Transverse colon (tissue), 4 donors: Measurements from ENCODE around the gene APLP2. TPM values are rescaled to one million over a fixed set of nuclear protein-coding genes. Genes with fewer than 3 reads are reported as not detected.

Source experiments
- DNase-seq: peaks from one replicate; pipeline ENCODE4 v3.0.0-alpha.2; 2019
- H3K27ac ChIP-seq, 4 donors: fragments of 200-600 bp; sonication (generic); 2 replicates each; pipeline ENCODE4 v1.5.1; 2016 to 2018; ENCODE audit warnings: inconsistent platforms in 4 of 4
- H3K27me3 ChIP-seq: fragments of 200-600 bp; sonication (generic); 2 replicates; pipeline ENCODE4 v1.5.1; 2017; ENCODE audit warnings: inconsistent platforms
- H3K36me3 ChIP-seq, 4 donors: fragments of 200-600 bp; sonication (generic); 2 replicates each; pipeline ENCODE4 v1.5.1; 2017 to 2019; ENCODE audit warnings: inconsistent platforms in 4 of 4
- H3K4me1 ChIP-seq, 4 donors: fragments of 200-600 bp; sonication (generic); 2 replicates each; pipeline ENCODE4 v1.5.1; 2017 to 2020; ENCODE audit warnings: inconsistent platforms in 4 of 4
- H3K4me3 ChIP-seq, 4 donors: fragments of 200-600 bp; sonication (generic); 1 replicate in 1 of 4; 2 replicates in 3 of 4; pipeline versions ENCODE4 v1.5.1 to v1.6.1; 2017 to 2019; ENCODE audit warnings: inconsistent platforms in 4 of 4
- H3K9me3 ChIP-seq, 2 donors: fragments of 200-600 bp; sonication (generic); 2 replicates each; pipeline ENCODE4 v1.5.1; 2017 to 2019; ENCODE audit warnings: inconsistent platforms in 2 of 2
- CTCF ChIP-seq, 5 experiments: fragments of 200-600 bp in 3 of 5; fragments of 450-650 bp in 2 of 5; sonication (generic) in 3 of 5; IDR thresholded peaks; 1 replicate in 2 of 5; 2 replicates in 3 of 5; pipeline ENCODE4 v1.5.1; 2016 to 2017; ENCODE audit warnings: antibody characterized with exemption in 5 of 5, inconsistent platforms in 3 of 5, mild to moderate bottlenecking in 2 of 5, moderate library complexity in 1 of 5
- EP300 ChIP-seq: sonication (generic); formaldehyde crosslinking; IDR thresholded peaks from one replicate; pipeline ENCODE4 v1.6.1; 2017; ENCODE audit warnings: antibody characterized with exemption, low read depth
- POLR2A ChIP-seq: fragments of 450-650 bp; IDR thresholded peaks from one replicate; pipeline ENCODE4 v1.6.1; 2016; ENCODE audit warnings: antibody characterized with exemption, mild to moderate bottlenecking, moderate library complexity
- POLR2AphosphoS5 ChIP-seq, 3 donors: sonication (generic); formaldehyde crosslinking; IDR thresholded peaks; one replicate each; pipeline ENCODE4 v1.6.1; 2016; ENCODE audit warnings: antibody characterized with exemption in 3 of 3
- WGBS, 2 donors: methylation state at CpG; one replicate each; pipeline ENCODE4 v1.1.5; 2018; ENCODE audit warnings: low coverage in 1 of 2; 5-methylcytosine and 5-hydroxymethylcytosine counted together
- in situ Hi-C, 4 donors: fragments of 200-750 bp; cut with MboI; loops; one replicate each; pipeline versions ENCODE4 v1.15.0 to v1.15.1; 2017; ENCODE audit warnings: low sequenced_read_pairs in 3 of 4, low pct_ligation_motif_present in 1 of 4, low pct_unique_long_range_greater_than_20kb in 1 of 4
- intact Hi-C: fragments of 100-400 bp; cut with DNase I; formaldehyde crosslinking; loops from one replicate; pipeline ENCODE4 v1.15.1; 2023; ENCODE audit warnings: low total_unique reads
- total RNA-seq, 4 donors: library from RNA; depleted of rRNA; stranded (reverse); fragments of >200 nt; gene quantifications; one replicate each; pipeline ENCODE4 v1.1.0, GENCODE V29; 2016

Gene APLP2
- total RNA-seq, 4 donors from 2014 or later = 191 to 618 (median 396) TPM

GRCh38 chr11:130148796-130149326 lies 79.2 kb downstream of the APLP2 start:
- H3K27me3 ChIP-seq = no peaks in the 10 kb centered on the region
- intact Hi-C loops (no loop called here), in situ Hi-C loops (no loop called here)
- H3K9me3 ChIP-seq = no peaks in the 10 kb centered on the region
- TF ChIP-seq POLR2A (no peak), CTCF (IDR thresholded peaks at IDR 0.05) (no peak), POLR2AphosphoS5 (IDR thresholded peaks at IDR 0.05) (no peak), EP300 (no peak)
- H3K4me1 ChIP-seq = peaks cover 18 to 54% (median 36%) of the 10 kb centered on the region in 4 donors
- no peak overlapping the region for H3K4me3 ChIP-seq
- 56 to 73% methylated on average over 11 to 12 of the region's 12 CpGs for WGBS, 2 donors
- H3K27ac ChIP-seq = peak overlapping the region in 1 of 4 donors; percentile 86
- no peaks in the 10 kb centered on the region for H3K36me3 ChIP-seq
- DNase-seq = no peak

- Histone ChIP-seq H3K36me3 (no peaks in the 10 kb centered on the region), H3K27ac (no peak overlapping the region), H3K4me3 (no peak overlapping the region), H3K9me3 (no peaks in the 10 kb centered on the region), H3K4me1 (peaks cover 12 to 36% (median 20%) of the 10 kb centered on the region in 4 donors), H3K27me3 (no peaks in the 10 kb centered on the region)
- intact Hi-C loops = no loop called here
- DNase-seq = no peak
- in situ Hi-C loops = no loop called here
- WGBS, 2 donors = 83 to 84% methylated on average over 2 to 7 of the region's 7 CpGs
- TF ChIP-seq CTCF (IDR thresholded peaks at IDR 0.05) = no peak
- TF ChIP-seq POLR2AphosphoS5 (IDR thresholded peaks at IDR 0.05) = no peak
- TF ChIP-seq POLR2A = no peak
Observed at GRCh38 chr11:130150790-130151189, 81.1 kb downstream of the APLP2 start.

GRCh38 chr11:130151196-130151595 lies 81.5 kb downstream of the APLP2 start:
- Histone ChIP-seq H3K4me1 (peaks cover 8 to 36% (median 20%) of the 10 kb centered on the region in 4 donors), H3K4me3 (no peak overlapping the region), H3K9me3 (no peaks in the 10 kb centered on the region), H3K27me3 (no peaks in the 10 kb centered on the region), H3K27ac (no peak overlapping the region), H3K36me3 (no peaks in the 10 kb centered on the region)
- 79 to 88% methylated on average over 1 of the region's 1 CpG for WGBS, 2 donors
- in situ Hi-C loops = no loop called here
- DNase-seq = no peak
- TF ChIP-seq CTCF (IDR thresholded peaks at IDR 0.05) = no peak
- TF ChIP-seq POLR2AphosphoS5 (IDR thresholded peaks at IDR 0.05) = no peak
- TF ChIP-seq EP300 = no peak
- TF ChIP-seq POLR2A = no peak
- intact Hi-C loops = no loop called here

- no peaks in the 10 kb centered on the region for H3K9me3 ChIP-seq
- intact Hi-C loops (no loop called here), in situ Hi-C loops (no loop called here)
- DNase-seq = peak; percentile 44
- 33 to 63% methylated on average over 1 to 11 of the region's 11 CpGs for WGBS, 2 donors
- peaks cover 0 to 27% (median 17%) of the 10 kb centered on the region in 4 donors for H3K4me1 ChIP-seq
- H3K27ac ChIP-seq = peak overlapping the region; percentile 22 to 50 (median 31)
- no peak overlapping the region for H3K4me3 ChIP-seq
- H3K27me3 ChIP-seq = peaks cover 15% of the 10 kb centered on the region
- TF ChIP-seq EP300 = no peak
- no peak for TF ChIP-seq CTCF (IDR thresholded peaks at IDR 0.05)
- no peak for TF ChIP-seq POLR2AphosphoS5 (IDR thresholded peaks at IDR 0.05)
- TF ChIP-seq POLR2A = no peak
- H3K36me3 ChIP-seq = no peaks in the 10 kb centered on the region
Observed at GRCh38 chr11:130156108-130157022, 86.7 kb downstream of the APLP2 start.
